NCI-H69 (cell line): ENCODE data around the gene FAM163A.
A peak's percentile ranks its signal among the peaks of the same experiment; 100 is the strongest.

Experiments used
- DNase-seq: peaks from one replicate; lab custom pipeline; 2025; lab: John Stamatoyannopoulos, UW

Gene FAM163A

DNA sequence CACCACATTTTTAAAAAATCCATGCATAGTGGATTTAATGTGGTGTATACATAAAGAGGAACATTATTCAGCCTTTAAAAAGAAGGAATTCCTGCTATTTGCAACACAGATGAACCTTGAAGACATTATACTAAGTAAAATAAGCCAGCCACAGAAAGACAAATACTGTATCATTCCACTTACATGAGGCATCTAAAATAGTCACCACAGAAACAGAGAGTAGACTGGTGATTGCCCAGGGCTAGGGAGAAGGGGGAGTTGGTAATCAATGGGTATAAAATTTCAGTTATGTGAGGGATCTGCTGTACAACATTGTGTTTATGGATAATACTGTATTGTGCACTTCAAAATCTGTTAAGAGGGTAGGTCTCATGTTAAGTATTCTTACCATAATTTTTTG is 10.0 kb downstream of the FAM163A start:
- no peak for DNase-seq

- no peak for DNase-seq
Measured at GRCh38 chr1:179754041-179754624, 11.0 kb downstream of the FAM163A start.

DNA sequence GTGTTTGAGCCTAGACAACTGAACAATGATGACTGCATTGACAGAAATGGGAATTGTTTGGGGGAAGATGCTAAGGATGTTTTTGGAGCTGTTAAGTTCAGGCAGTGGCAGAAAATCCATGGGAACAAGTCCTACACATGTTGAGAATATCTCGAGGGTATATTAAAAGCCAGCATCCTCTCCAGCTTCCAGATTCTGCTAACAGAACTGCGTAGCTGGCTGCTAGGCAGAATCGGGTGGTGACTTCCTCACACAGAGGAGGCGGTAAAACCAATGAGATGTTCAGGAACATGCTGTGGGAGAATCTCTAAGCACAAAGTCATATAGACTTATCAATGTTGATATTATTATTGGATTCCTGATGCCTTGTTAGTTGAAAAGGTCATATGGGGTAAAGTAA is 14.8 kb downstream of the FAM163A start:
- no peak for DNase-seq

- DNase-seq: no peak
Measured at GRCh38 chr1:179760521-179760920, 17.4 kb downstream of the FAM163A start.

- DNase-seq: peak; percentile 7
Measured at GRCh38 chr1:179761296-179761695, 18.2 kb downstream of the FAM163A start.

GRCh38 chr1:179761846-179762640 is 19.0 kb downstream of the FAM163A start:
- no peak for DNase-seq

DNA sequence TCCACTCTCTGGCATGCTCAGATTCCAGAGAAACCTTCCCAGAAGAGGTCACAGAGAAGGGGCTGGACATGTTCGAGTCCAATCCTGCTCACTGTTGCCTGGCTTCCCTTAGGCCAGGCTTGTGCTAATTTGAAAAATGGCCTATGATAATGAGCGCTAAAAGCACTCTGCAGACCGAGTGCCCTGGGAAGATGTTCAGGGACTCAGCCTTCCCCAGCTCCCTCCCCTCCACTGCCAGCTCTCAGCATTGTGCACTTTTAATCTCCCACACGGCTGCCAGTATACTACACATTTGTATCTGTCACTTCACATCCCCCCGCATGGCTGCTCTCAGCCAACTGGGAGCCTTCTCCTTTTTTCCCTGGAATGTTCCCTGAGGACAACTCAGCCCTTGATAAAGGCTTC is 24.1 kb downstream of the FAM163A start:
- no peak for DNase-seq

- no peak for DNase-seq
Measured at GRCh38 chr1:179767996-179768395, 24.9 kb downstream of the FAM163A start.

GRCh38 chr1:179770887-179771502 is 27.9 kb downstream of the FAM163A start:
- no peak for DNase-seq

DNA sequence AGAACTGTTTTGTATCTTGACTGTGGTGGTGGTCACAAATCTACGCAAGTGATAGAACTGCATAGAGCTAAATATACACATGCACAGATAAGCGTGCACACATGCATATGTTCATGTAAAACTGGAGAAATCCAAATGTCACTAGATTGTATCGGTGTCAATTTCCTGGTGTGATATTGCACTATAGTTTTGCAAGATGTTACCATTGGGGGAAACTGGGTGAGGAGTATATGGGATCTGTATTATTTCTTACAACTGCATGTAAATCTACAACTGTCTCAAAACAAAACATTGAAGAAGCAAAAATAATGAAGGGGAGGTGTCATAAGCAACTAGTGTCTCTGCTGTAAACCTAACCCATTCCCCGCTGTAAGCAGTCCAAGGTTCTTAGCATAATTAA is 30.2 kb downstream of the FAM163A start:
- no peak for DNase-seq

DNA sequence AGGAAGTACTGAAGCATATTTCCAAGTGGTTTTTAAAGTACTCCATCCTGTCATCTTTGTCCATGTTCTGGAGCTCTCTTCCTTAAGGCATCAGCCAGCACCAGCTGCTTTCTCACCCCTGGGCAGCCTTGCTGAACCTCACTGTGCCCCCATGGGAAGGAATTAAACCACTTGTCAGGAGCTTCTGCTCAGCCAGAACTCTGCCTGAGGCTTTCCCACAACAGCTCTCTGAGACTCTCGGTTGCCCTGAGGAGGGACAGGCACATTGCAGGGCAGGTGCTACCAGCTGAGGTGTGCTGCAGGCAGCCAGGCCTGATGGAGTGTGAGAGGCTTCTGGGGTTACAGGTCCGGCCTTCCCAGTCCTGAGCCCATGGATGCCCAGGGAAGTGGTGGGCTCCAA is 30.9 kb downstream of the FAM163A start:
- DNase-seq: no peak

DNA sequence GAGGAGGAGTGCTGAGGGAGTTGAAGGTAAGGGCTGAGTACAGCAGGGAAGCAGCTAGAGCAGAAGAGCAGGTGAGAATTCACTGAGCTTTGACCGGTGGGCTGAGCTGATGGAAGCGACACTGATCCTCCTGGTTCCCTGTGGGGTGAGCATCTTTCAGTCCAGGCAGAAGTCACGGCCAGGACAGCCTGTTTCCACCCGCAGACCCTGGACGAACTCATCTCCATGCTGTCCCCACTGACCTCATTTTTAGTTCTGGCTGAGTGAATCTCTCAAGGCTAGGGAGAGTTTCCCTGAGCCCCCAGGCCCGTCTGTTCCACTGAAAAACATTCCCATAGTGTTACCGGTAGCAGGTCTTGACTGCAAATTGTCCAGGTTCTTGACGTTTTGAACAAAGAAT is 31.5 kb downstream of the FAM163A start:
- DNase-seq: no peak

GRCh38 chr1:179775009-179775408 is 31.9 kb downstream of the FAM163A start:
- peak; percentile 23 for DNase-seq

DNA sequence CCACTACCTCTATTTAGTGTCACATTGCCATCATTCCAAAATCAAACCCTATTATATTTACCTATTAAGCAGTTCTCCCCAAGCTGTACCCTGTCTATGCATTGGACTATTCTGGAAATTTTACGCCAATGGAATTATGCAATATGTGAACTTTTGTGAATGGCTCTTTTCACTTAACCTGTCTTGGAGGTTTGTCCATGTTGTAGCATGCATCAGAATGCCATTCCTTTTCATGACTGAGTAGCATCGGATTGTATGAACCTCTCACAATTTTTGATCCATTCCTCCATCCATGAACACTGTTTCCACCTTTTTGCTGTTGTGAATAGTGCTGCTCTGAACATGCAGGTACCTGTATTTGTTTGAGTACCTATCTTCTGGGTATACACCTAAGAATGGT is 33.7 kb downstream of the FAM163A start:
- no peak for DNase-seq

GRCh38 chr1:179777731-179778130 is 34.6 kb downstream of the FAM163A start:
- DNase-seq: no peak

DNA sequence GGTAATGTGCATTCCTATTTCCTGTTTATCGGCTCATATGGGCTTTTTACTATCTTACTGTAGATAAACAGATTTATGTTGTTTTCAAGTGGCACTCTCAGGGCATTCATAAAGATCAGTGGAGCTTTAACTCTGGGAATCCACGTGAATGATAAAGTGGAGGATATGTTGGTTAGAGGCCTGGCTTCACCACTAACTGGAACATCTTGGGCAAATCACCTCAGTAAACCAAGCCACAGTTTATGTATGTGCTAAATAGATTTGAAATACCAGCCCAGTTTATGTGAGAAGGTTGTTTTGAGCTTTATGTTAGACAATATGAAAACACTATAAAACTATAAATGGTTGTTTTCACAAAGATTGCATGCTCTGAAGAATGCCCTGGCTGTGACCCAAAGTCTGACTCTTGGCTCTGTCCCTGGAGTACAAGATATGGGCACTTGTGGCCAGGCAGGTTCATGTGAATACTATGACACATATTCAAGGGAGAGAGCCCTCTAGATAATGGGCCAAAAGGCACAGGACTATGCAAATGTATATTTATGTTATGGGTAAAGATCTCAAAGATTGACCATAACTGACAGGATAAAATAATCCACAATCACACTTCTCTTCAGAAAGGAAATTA is 36.7 kb downstream of the FAM163A start:
- DNase-seq: no peak

DNA sequence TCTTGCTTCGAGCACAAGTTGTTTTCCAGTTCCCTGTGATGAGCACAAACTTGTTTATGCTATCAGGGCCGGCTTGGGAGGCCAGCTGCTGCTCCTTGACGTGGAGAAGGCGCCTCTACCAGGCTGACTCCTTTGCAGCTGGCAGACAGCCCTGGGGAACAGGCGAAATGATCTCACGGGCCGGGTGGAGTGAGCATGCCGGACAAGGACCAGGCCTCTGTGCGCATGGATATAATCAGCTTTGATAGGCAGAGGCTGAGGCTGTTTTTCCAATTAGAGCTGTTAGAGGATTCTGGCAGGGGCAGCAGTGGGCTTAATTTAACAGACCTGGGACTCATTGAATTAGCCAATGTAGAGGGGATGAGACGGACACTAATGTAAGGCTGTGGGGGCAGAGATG is 38.9 kb downstream of the FAM163A start:
- no peak for DNase-seq

GRCh38 chr1:179785031-179785431 is 41.9 kb downstream of the FAM163A start:
- DNase-seq: peak; percentile 56

GRCh38 chr1:179785728-179786127 is 42.6 kb downstream of the FAM163A start:
- DNase-seq: no peak

GRCh38 chr1:179786815-179787685 is 44.0 kb downstream of the FAM163A start:
- DNase-seq: peak; percentile 87

GRCh38 chr1:179788259-179788658 is 45.2 kb downstream of the FAM163A start:
- DNase-seq: peak; percentile 10

- no peak for DNase-seq
Measured at GRCh38 chr1:179793281-179793680, 50.2 kb downstream of the FAM163A start.
